Natural killer cell (primary cell): ENCODE measurements around the gene TRPC3. TPM values are rescaled to one million over a fixed set of nuclear protein-coding genes. Genes with fewer than 3 reads are reported as not detected.

Experiments
- ATAC-seq, 3 donors: fragments of 150-1000 bp in 2 of 3; fragments of 200-7000 bp in 1 of 3; cut with Tn5 transposase; 1 replicate in 1 of 3; 2 replicates in 2 of 3; pipeline ENCODE4 v1.10.0; 2021; ENCODE audit warnings: mild to moderate bottlenecking in 2 of 3, moderate library complexity in 2 of 3
- DNase-seq, 2 donors: peaks; one replicate each; pipeline versions ENCODE4 v3.0.0 to v3.0.0-alpha.2; 2013 to 2021; ENCODE audit warnings: mixed read lengths in 1 of 2
- H3K27ac ChIP-seq: one replicate; pipeline ENCODE4 v1.5.1; 2013; ENCODE audit warnings: mild to moderate bottlenecking, low read length
- H3K27me3 ChIP-seq: one replicate; pipeline ENCODE4 v1.6.1; 2013; ENCODE audit warnings: low read length; ENCODE audit not compliant: control insufficient read depth, insufficient read depth
- H3K36me3 ChIP-seq: one replicate; pipeline ENCODE4 v1.6.1; 2013; ENCODE audit warnings: low read length; ENCODE audit not compliant: control insufficient read depth, insufficient read depth
- H3K4me1 ChIP-seq: one replicate; pipeline ENCODE4 v1.6.1; 2013; ENCODE audit warnings: low read length; ENCODE audit not compliant: control insufficient read depth, insufficient read depth
- H3K4me3 ChIP-seq: one replicate; pipeline ENCODE4 v1.5.1; 2013; ENCODE audit warnings: low read length
- H3K9me3 ChIP-seq: one replicate; pipeline ENCODE4 v1.6.1; 2013; ENCODE audit warnings: low read length; ENCODE audit not compliant: control insufficient read depth, insufficient read depth
- H3K27ac Mint-ChIP-seq, 2 donors: one replicate each; pipeline ENCODE4 v1.8.0; 2022; ENCODE audit warnings: mild to moderate bottlenecking in 2 of 2, mixed read lengths in 2 of 2, moderate library complexity in 1 of 2
- H3K27me3 Mint-ChIP-seq, 2 donors: one replicate each; pipeline ENCODE4 v1.8.0; 2022; ENCODE audit warnings: low read depth in 2 of 2, mixed read lengths in 2 of 2
- H3K36me3 Mint-ChIP-seq: one replicate; pipeline ENCODE4 v1.8.0; 2022; ENCODE audit warnings: mixed read lengths
- H3K4me1 Mint-ChIP-seq, 2 donors: one replicate each; pipeline ENCODE4 v1.8.0; 2022; ENCODE audit warnings: mixed read lengths in 2 of 2
- H3K4me3 Mint-ChIP-seq: one replicate; pipeline ENCODE4 v1.8.0; 2022; ENCODE audit warnings: mild to moderate bottlenecking, moderate library complexity, mixed read lengths
- H3K9me3 Mint-ChIP-seq, 2 donors: one replicate each; pipeline ENCODE4 v1.8.0; 2022; ENCODE audit warnings: mixed read lengths in 2 of 2
- WGBS: methylation state at CpG from one replicate; pipeline ENCODE4 v1.1.7; 2013; ENCODE audit warnings: missing lambda C conversion rate; ENCODE audit not compliant: insufficient coverage; 5-methylcytosine and 5-hydroxymethylcytosine counted together
- intact Hi-C: fragments of 100-400 bp; cut with micrococcal nuclease; formaldehyde crosslinking; loops from one replicate; pipeline ENCODE4 v1.14.2; 2022
- total RNA-seq, 4 donors: library from RNA; stranded (reverse); fragments of 120-200 nt in 1 of 4; gene quantifications; one replicate each; pipeline versions ENCODE4 v1.2.3 to v1.2.4, GENCODE V29; 2013 to 2022
- TF ChIP-seq, protein P1 (sequence below): fragments of 200-600 bp; IDR thresholded peaks from one replicate; pipeline ENCODE4 v1.8.0; 2022; ENCODE audit warnings: antibody characterized with exemption

The TRPC3 gene
- total RNA-seq, 3 donors from 2014 or later (not counting 1 experiment from before 2014, with no cell fraction given): 0.34 to 0.88 (median 0.49) TPM

GRCh38 chr4:121977251-121978171, 25.7 kb upstream of the TRPC3 start:
- Mint-ChIP-seq H3K4me3 (no peak overlapping the region), H3K27ac (no peak overlapping the region), H3K27me3 (peaks cover 10 to 26% of the 10 kb centered on the region in 2 donors), H3K36me3 (no peaks in the 10 kb centered on the region), H3K9me3 (no peaks in the 10 kb centered on the region), H3K4me1 (peaks cover 7 to 8% of the 10 kb centered on the region in 2 donors)
- Histone ChIP-seq H3K36me3 (no peaks in the 10 kb centered on the region), H3K27ac (no peak overlapping the region), H3K27me3 (no peaks in the 10 kb centered on the region), H3K4me3 (no peak overlapping the region), H3K4me1 (peaks cover 12% of the 10 kb centered on the region), H3K9me3 (no peaks in the 10 kb centered on the region)
- ATAC-seq (peak in 2 of 3 donors; percentile 26 to 38), DNase-seq (peak in 1 of 2 donors; percentile 56)
- intact Hi-C loops: no loop called here
- TF ChIP-seq, protein P1, sequence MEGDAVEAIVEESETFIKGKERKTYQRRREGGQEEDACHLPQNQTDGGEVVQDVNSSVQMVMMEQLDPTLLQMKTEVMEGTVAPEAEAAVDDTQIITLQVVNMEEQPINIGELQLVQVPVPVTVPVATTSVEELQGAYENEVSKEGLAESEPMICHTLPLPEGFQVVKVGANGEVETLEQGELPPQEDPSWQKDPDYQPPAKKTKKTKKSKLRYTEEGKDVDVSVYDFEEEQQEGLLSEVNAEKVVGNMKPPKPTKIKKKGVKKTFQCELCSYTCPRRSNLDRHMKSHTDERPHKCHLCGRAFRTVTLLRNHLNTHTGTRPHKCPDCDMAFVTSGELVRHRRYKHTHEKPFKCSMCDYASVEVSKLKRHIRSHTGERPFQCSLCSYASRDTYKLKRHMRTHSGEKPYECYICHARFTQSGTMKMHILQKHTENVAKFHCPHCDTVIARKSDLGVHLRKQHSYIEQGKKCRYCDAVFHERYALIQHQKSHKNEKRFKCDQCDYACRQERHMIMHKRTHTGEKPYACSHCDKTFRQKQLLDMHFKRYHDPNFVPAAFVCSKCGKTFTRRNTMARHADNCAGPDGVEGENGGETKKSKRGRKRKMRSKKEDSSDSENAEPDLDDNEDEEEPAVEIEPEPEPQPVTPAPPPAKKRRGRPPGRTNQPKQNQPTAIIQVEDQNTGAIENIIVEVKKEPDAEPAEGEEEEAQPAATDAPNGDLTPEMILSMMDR: no peak
- WGBS: 83% methylated on average over 8 of the region's 9 CpGs

DNA sequence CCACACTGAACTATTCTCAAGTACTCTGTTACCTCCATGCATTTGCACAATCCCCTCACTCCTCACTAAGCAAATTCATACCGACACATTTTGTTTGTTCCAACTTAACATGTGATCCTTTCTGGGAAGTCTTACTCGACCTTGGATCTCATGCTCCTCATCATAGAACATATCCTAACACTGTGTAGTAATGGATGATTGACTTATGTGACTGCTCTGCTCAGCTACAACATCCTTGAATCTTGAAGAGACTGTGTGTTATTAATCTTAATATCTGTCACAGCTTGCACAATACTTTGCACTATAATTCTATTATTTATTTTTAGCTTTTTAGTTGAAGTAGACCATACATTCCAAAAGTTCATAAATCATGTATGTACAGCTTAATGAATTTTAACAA, 23.9 kb upstream of the TRPC3 start:
- Mint-ChIP-seq H3K9me3 (no peaks in the 10 kb centered on the region), H3K36me3 (no peaks in the 10 kb centered on the region), H3K27me3 (peaks cover 13 to 17% of the 10 kb centered on the region in 2 donors), H3K4me1 (peaks cover 7 to 8% of the 10 kb centered on the region in 2 donors), H3K4me3 (no peak overlapping the region), H3K27ac (no peak overlapping the region)
- Histone ChIP-seq H3K27me3 (peaks cover 2% of the 10 kb centered on the region), H3K4me3 (no peak overlapping the region), H3K4me1 (peaks cover 12% of the 10 kb centered on the region), H3K9me3 (no peaks in the 10 kb centered on the region), H3K27ac (no peak overlapping the region), H3K36me3 (no peaks in the 10 kb centered on the region)
- ATAC-seq (no peak), DNase-seq (no peak)
- TF ChIP-seq, protein P1: no peak
- intact Hi-C loops: no loop called here
- WGBS: 78% methylated on average over 1 of the region's 2 CpGs

DNA sequence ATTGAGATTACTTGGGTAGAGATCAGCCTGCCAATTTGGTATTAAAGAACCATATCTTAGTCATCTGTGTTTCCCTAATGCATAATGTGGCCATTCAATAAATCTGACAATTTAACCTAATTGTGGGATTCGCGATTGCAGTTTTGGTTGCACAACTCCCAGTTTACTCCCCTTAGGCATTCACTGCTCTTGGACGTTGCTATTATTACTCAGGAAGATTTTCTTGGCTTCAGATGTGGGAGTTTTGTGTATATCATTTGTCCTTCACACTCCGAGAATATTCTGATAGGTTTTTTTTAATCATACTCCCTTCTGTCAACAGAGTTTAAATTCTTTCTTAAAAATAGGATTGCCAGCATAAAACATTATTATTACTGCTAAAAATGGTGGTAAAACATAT, 22.0 kb upstream of the TRPC3 start:
- intact Hi-C loops: no loop called here
- no peak overlapping the region for H3K4me3 Mint-ChIP-seq
- Histone ChIP-seq H3K27ac (no peak overlapping the region), H3K36me3 (no peaks in the 10 kb centered on the region), H3K27me3 (peaks cover 6% of the 10 kb centered on the region), H3K4me1 (peaks cover 12% of the 10 kb centered on the region), H3K4me3 (no peak overlapping the region), H3K9me3 (no peaks in the 10 kb centered on the region)
- H3K9me3 Mint-ChIP-seq: no peaks in the 10 kb centered on the region
- DNase-seq: no peak
- TF ChIP-seq, protein P1: no peak
- WGBS: 96% methylated on average over 2 of the region's 4 CpGs
- H3K36me3 Mint-ChIP-seq: no peaks in the 10 kb centered on the region
- H3K27ac Mint-ChIP-seq: no peak overlapping the region
- no peak for ATAC-seq
- peaks cover 7 to 8% of the 10 kb centered on the region in 2 donors for H3K4me1 Mint-ChIP-seq
- peaks cover 17% of the 10 kb centered on the region in 2 donors for H3K27me3 Mint-ChIP-seq
